ENCODE data around the gene PLXNA1.

Gene PLXNA1

DNA sequence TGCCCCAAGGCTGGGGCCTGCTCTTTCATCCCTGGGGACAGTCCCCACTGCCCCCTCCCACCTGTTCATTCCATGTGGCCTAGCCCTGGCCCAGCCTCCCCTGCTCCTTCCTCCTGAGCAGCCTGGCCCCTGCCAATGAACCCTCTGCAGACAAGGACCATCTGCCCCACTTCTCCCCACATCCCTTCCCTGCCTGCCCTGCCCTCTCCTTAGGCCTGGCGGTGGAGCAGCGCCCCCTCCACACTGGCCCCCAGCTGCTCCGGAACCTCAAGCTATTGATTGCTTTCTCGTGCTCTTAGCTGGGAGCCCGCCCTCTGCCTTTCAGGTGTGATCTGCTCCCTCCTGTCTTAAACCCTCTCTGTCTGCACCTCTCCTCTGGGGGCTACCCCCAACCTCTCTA lies 8.0 kb downstream of the PLXNA1 start:
- Histone ChIP-seq H3K79me2 (ENCODE audit: low read length) (peaks cover 24% of the 10 kb centered on the region), H3K4me1 (ENCODE audit: low read length) (peaks cover 12% of the 10 kb centered on the region), H3K4me3 (ENCODE audit: low read length) (no peak overlapping the region), H3K9ac (ENCODE audit: low read length) (no peak overlapping the region), H4K20me1 (ENCODE audit: insufficient read depth, low read length) (peaks cover 77% of the 10 kb centered on the region), H3K36me3 (replicated peaks; ENCODE audit: low read depth, low read length) (no peaks in the 10 kb centered on the region), H2AFZ (ENCODE audit: low read depth, low read length) (no peak overlapping the region), H3K4me2 (ENCODE audit: low read length) (no peak overlapping the region), H3K9me3 (ENCODE audit: insufficient read depth, low read length) (no peaks in the 10 kb centered on the region), H3K27me3 (ENCODE audit: low read depth, low read length) (no peaks in the 10 kb centered on the region), H3K27ac (ENCODE audit: low read length) (no peak overlapping the region)
- no peak for TF ChIP-seq EZH2phosphoT487 (IDR thresholded peaks at IDR 0.05; ENCODE audit: low read depth)
- TF ChIP-seq, protein P1, sequence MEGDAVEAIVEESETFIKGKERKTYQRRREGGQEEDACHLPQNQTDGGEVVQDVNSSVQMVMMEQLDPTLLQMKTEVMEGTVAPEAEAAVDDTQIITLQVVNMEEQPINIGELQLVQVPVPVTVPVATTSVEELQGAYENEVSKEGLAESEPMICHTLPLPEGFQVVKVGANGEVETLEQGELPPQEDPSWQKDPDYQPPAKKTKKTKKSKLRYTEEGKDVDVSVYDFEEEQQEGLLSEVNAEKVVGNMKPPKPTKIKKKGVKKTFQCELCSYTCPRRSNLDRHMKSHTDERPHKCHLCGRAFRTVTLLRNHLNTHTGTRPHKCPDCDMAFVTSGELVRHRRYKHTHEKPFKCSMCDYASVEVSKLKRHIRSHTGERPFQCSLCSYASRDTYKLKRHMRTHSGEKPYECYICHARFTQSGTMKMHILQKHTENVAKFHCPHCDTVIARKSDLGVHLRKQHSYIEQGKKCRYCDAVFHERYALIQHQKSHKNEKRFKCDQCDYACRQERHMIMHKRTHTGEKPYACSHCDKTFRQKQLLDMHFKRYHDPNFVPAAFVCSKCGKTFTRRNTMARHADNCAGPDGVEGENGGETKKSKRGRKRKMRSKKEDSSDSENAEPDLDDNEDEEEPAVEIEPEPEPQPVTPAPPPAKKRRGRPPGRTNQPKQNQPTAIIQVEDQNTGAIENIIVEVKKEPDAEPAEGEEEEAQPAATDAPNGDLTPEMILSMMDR (IDR thresholded peaks at IDR 0.05; ENCODE audit: low read depth, low read length), result no peak

DNA sequence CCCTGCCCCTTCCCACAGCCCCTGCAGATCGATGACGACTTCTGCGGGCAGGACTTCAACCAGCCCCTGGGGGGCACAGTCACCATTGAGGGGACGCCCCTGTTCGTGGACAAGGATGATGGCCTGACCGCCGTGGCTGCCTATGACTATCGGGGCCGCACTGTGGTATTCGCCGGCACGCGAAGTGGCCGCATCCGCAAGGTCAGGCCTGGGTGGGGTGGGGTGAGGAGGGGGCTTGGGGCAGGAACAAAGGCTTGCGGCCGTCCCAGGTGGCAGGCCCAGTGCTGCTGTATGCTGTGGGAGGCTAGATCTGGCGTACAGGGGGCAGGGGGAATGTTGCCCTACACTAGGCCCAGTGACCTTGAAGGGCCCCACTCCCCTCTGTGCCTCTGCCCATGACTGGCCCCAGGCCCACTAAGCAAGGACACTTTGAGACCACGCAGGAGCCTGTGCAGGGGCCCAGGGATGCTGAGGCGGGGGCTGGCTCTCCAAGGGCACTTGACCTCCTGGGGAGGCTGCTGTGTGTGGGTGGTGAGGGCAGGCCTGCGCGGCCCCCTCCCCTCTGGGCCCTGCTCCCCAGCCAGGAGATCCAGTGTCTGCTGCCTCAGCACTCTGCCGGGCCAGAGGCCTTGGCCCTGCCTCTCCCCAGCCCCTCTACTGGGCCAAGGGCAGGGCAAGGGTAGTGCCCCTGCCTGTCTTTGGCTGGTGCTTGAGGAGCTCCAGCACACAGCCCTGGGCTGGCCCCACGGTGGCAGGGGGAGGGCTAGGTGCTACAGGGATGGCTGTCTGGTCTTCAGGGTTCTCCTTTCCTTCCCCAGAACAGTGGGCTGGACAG lies 8.7 kb downstream of the PLXNA1 start:
- Histone ChIP-seq H4K20me1 (ENCODE audit: insufficient read depth, low read length) (peaks cover 77% of the 10 kb centered on the region), H2AFZ (ENCODE audit: low read depth, low read length) (no peak overlapping the region), H3K27ac (ENCODE audit: low read length) (no peak overlapping the region), H3K4me3 (ENCODE audit: low read length) (no peak overlapping the region), H3K27me3 (ENCODE audit: low read depth, low read length) (no peaks in the 10 kb centered on the region), H3K4me2 (ENCODE audit: low read length) (no peak overlapping the region), H3K79me2 (ENCODE audit: low read length) (peaks cover 23% of the 10 kb centered on the region), H3K4me1 (ENCODE audit: low read length) (peaks cover 12% of the 10 kb centered on the region), H3K9me3 (ENCODE audit: insufficient read depth, low read length) (no peaks in the 10 kb centered on the region), H3K36me3 (replicated peaks; ENCODE audit: low read depth, low read length) (no peaks in the 10 kb centered on the region), H3K9ac (ENCODE audit: low read length) (no peak overlapping the region)
- TF ChIP-seq EZH2phosphoT487 (IDR thresholded peaks at IDR 0.05; ENCODE audit: low read depth), result no peak
- TF ChIP-seq, protein P1 (IDR thresholded peaks at IDR 0.05; ENCODE audit: low read depth, low read length), result no peak

DNA sequence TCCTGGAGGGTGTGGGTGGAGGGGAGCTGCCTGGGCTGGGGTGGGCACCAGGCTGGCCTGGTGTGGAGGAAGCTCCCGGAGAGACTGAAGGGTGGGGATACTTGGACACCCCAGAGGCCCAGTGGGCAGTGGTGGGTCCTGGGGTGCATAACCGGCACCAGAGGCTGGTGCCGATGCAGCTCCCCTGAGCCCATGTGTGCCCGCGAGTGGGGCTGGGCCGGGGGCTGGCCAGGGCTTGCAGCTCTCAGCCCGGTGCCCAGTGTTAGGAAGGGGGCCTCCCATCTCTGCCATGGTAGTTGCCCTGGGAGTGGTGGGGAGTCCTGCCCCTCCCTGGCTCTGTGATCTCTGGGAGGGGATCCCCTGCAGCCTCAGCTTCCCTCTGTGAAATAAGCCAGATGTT lies 9.3 kb downstream of the PLXNA1 start:
- H3K36me3 ChIP-seq (replicated peaks; ENCODE audit: low read depth, low read length), result no peaks in the 10 kb centered on the region
- H3K27me3 ChIP-seq (ENCODE audit: low read depth, low read length), result no peaks in the 10 kb centered on the region
- H4K20me1 ChIP-seq (ENCODE audit: insufficient read depth, low read length), result peaks cover 70% of the 10 kb centered on the region
- TF ChIP-seq, protein P1 (IDR thresholded peaks at IDR 0.05; ENCODE audit: low read depth, low read length), result no peak
- TF ChIP-seq EZH2phosphoT487 (IDR thresholded peaks at IDR 0.05; ENCODE audit: low read depth), result no peak
- H3K79me2 ChIP-seq (ENCODE audit: low read length), result peaks cover 22% of the 10 kb centered on the region
- H3K4me1 ChIP-seq (ENCODE audit: low read length), result peaks cover 12% of the 10 kb centered on the region
- H2AFZ ChIP-seq (ENCODE audit: low read depth, low read length), result no peak overlapping the region
- no peak overlapping the region for H3K4me2 ChIP-seq (ENCODE audit: low read length)
- H3K9me3 ChIP-seq (ENCODE audit: insufficient read depth, low read length), result no peaks in the 10 kb centered on the region
- H3K4me3 ChIP-seq (ENCODE audit: low read length), result no peak overlapping the region
- no peak overlapping the region for H3K27ac ChIP-seq (ENCODE audit: low read length)
- no peak overlapping the region for H3K9ac ChIP-seq (ENCODE audit: low read length)

DNA sequence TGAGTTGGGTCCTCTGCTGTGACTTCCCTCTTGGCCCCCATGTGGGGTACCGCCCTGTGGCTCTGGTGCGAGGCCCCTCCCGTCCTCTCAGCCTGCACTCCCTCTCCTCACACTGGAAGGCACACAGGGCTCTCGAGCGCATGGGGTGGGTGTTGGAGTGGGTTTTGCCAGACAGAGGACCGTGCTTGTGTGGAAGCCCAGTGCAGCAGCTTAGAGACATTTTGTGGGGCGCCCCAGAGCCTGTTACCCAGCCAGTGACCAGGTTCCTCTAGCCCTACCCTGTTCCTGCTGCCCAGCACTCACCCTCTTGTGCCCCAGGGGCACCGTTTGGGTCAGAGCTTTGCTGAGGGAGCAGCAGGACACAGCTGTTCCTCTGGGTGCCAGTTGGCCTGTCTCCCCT lies 9.9 kb downstream of the PLXNA1 start:
- H2AFZ ChIP-seq (ENCODE audit: low read depth, low read length), result no peak overlapping the region
- no peak overlapping the region for H3K4me3 ChIP-seq (ENCODE audit: low read length)
- no peak overlapping the region for H3K27ac ChIP-seq (ENCODE audit: low read length)
- no peaks in the 10 kb centered on the region for H3K36me3 ChIP-seq (replicated peaks; ENCODE audit: low read depth, low read length)
- H3K4me1 ChIP-seq (ENCODE audit: low read length), result peaks cover 12% of the 10 kb centered on the region
- TF ChIP-seq, protein P1 (IDR thresholded peaks at IDR 0.05; ENCODE audit: low read depth, low read length), result no peak
- no peak for TF ChIP-seq EZH2phosphoT487 (IDR thresholded peaks at IDR 0.05; ENCODE audit: low read depth)
- H3K27me3 ChIP-seq (ENCODE audit: low read depth, low read length), result no peaks in the 10 kb centered on the region
- no peak overlapping the region for H3K9ac ChIP-seq (ENCODE audit: low read length)
- H3K4me2 ChIP-seq (ENCODE audit: low read length), result no peak overlapping the region
- H4K20me1 ChIP-seq (ENCODE audit: insufficient read depth, low read length), result peaks cover 72% of the 10 kb centered on the region
- H3K79me2 ChIP-seq (ENCODE audit: low read length), result peaks cover 19% of the 10 kb centered on the region
- H3K9me3 ChIP-seq (ENCODE audit: insufficient read depth, low read length), result no peaks in the 10 kb centered on the region
